Activated CD4-positive, alpha-beta T cell treated with anti-CD3 and anti-CD28 coated beads, Interleukin-2, amount 50 U/mL, for 48 hours (primary cell): ENCODE results near the gene ZNF799.
"Not testable (repeated sequence)": the region's sequence is repeated elsewhere in the genome, so short reads cannot be mapped to it uniquely, and the experiment has no call there.

Experiments used
- DNase-seq, 2 experiments: peaks; one replicate each; pipeline ENCODE4 v3.0.0-alpha.2; 2020

The ZNF799 gene

DNA sequence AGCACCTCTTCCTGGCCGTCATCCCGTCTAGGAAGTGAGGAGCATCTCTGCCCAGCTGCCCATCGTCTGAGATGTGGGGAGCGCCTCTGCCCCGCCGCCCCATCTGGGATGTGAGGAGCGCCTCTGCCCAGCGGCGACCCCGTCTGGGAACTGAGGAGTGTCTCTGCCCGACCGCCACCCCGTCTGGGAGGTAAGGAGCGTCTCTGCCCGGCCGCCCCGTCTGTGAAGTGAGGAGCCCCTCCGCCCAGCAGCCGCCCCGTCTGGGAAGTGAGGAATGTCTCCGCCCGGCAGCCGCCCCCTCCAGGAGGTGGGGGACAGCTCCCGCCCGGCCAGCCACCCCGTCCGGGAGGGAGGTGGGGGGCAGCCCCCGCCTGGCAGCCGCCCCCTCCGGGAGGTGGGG lies 38.8 kb downstream of the ZNF799 start:
- DNase-seq, result not testable (repeated sequence)

DNA sequence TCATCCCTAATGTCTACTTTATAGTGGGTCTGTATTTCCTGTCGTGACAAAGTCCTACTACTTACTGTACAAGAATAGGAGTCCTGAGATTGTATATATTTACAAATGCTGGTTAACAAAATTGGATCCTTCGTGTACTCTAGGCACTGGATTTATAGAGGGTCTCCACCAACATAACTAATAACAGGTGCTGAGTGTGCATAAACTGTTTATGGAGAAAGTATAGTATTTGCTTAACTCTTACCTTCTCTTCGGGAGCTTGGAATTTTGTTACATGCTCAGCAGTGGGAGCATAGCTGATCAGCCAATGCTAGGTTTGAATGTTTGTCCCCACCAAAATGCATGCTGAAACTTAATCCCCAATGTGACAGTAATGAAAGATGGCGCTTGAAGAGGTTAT lies 47.7 kb downstream of the ZNF799 start:
- no peak for DNase-seq

DNA sequence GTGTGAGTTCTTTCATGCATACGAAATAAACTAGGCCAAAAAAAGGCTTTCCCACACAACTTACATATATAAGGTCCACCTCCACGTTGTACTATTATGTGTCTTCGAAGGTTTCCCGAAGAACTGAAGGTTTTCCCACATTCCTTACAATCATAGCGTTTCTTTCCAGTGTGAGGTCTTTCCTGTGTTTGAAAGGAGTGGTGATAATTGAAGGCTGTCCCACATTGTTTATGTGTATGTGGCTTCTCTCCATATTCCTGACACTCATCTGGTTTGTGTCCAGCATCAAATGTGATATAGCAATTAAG lies 50.2 kb downstream of the ZNF799 start:
- DNase-seq, result no peak

DNA sequence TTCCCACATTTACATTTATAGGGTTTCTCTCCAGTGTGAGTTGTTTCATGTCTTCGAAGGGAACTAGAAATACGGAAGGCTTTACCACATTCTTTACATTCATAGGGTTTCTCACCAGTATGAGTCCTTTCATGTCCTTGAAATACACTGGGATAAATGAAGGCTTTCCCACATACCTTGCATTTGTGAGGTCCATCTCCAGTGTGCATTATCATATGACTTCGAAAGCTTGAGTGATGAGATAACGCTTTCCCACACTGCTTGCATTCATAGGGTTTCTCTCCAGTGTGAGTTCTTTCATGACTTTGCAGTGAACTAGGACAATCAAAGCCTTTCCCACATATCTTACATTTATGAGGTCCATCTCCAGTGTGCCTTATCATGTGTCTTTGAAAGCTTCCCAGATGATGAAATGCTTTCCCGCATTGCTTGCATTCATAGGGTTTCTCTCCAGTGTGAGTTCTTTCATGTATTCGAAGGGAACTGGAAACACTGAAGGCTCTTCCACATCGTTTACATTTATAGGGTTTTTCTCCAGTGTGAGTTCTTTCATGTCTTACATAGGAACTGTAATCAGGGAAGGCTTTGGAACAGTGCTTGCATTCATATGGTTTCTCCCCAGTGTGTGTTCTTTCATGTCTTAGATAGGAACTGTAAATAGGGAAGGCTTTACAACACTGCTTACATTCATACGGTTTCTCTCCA lies 50.7 kb downstream of the ZNF799 start:
- DNase-seq, result no peak

DNA sequence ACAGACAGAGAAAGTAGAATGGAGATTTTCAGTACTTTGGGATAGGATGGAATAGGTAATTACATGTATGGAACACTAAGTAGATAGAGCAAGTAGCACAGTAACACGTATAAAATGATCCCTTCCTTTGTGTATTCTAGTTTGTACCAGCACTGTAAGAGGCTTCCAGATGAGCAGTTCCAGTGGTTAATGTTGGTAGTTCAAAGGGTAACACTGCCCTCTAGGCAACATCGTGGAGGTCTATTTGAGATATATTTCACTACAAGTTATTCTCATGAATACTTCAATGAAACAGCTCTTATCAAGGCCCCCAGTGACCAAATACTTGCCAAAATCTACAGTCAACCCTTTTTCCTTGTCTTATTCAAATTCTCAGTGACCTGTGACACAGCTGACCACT lies 54.2 kb downstream of the ZNF799 start:
- no peak for DNase-seq

DNA sequence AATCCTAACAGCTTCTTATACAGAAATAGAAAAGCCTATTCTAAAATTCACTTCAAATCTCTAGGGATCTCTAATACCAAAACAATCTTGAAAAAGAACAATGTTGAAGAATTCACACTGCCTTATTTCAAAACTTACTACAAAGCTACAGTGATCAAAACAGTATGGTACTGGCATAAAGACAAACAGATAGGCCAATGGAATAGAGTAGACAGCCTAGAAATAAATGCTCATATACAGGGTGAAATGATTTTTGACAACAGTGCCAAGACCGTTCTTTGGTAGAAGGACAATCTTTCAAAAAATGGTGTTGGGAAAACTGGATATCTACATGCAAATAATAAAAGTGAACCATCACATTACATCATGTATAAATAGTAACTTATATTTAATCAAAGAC lies 55.9 kb downstream of the ZNF799 start:
- no peak for DNase-seq
